ENCODE results near the gene TMEM132D.
"Not testable (repeated sequence)": the region's sequence is repeated elsewhere in the genome, so short reads cannot be mapped to it uniquely, and the experiment has no call there.

Gene TMEM132D

GRCh38 chr12:129202109-129202814 is 701.6 kb downstream of the TMEM132D start:
- in situ Hi-C loops (cut with MboI; ENCODE audit: low sequenced_read_pairs), result no loop called here

DNA sequence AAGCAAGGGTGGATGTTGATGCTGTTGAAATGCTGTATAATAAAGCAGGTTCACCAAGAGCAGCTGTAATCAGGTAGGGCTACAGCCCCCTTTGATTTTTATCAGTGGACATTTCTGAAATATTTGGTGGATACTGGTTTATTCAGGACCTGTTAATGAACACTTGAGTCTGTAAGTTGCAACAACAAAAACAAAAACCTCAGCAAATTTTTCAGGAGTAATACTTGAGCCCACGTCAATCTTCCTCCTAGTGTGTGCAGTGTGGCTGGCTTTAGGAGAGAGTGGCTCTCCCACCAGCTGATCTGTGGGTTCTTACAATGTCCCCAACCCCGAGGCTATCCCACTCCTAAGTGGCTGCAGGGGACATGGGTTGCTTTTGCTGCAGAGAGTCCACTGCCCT is 702.8 kb downstream of the TMEM132D start:
- in situ Hi-C loops (cut with MboI; ENCODE audit: low sequenced_read_pairs), result no loop called here

DNA sequence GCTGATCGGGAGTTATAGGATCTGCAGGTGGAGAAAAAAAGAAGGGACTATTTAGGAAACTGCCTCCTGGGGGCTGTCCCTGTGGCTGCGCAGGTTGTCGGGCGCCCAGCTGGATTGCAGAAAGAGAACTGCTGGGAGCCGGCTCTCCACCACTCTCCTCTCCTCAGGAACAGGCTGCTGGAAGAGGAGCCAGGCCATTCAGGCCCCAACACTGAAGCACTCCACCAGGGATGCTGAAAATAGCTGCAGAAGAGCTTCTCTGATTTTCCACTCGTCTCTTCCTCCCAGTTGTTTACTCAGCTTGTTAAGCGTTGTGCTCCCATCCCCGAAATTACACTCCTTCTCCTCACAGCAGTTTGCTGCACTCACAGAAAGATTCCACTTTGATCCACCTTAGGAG is 703.2 kb downstream of the TMEM132D start:
- in situ Hi-C loops (cut with MboI; ENCODE audit: low sequenced_read_pairs), result no loop called here

DNA sequence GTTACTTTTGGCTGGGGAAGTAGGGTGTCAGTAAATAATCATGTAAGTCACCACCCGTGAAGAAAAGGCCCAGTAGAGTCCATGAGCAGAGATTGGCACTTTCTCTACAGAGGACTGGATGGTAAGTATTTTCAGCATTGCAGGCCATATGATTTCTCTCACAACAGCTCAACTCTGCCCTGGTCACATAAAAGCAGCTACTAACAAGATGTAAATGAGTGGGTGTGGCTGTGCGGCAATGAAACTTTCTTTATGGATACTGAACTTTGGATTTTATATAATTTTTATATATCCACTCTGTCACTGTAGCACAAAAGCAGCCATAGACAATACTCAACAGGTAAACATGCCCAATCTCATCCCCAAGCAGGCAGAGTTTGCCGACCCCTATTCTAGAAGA is 706.9 kb downstream of the TMEM132D start:
- in situ Hi-C loops (cut with MboI; ENCODE audit: low sequenced_read_pairs), result no loop called here

DNA sequence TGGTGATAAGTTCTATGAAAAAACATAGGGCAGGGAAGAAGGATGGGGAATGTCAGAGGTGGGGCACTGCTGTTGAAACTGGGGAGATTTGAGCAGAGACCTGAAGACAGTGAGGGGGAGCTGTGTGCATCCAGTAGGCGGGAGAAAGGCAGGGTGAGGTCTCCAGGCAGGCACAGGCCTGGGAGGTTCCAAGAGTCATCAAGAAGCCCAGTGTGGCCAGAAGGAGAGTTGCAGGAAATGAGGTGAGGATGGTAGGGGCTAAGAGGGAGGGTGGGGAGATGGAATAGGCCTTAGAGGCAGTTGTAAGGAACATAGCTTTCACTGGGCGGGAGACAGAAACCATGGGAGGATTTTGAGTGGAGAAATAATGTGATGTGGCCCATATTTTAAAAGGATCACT is 708.7 kb downstream of the TMEM132D start:
- in situ Hi-C loops (cut with MboI; ENCODE audit: low sequenced_read_pairs), result no loop called here

DNA sequence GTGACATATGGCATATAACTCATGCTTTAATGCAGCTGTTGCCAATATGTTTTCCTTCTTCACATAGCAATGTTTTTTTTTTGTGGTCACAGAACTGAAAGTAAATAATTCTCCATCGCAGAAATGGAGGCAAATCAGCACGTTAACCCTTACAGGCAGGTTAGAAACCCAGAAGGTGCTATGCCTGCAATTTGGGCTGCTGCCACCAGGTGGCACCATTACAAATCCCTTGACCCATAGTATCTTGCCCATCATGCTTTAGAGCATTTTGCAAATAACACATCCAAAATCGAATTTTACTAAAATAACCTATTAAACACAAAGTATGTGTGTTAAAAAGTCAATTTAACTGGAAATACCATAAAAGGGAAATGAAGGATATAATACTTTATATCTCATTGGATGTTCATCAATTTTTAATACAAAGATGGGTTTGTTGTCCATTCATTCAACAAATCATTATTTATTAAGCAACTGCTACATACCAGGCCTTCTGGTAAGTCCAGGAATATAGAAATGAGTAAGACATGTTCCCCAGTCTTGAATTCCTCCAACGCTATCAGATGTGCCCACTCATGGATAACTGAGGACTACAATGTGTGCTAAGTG is 710.5 kb downstream of the TMEM132D start:
- in situ Hi-C loops (cut with MboI; ENCODE audit: low sequenced_read_pairs), result no loop called here

GRCh38 chr12:129190827-129191226 is 713.0 kb downstream of the TMEM132D start:
- in situ Hi-C loops (cut with MboI; ENCODE audit: low sequenced_read_pairs), result no loop called here

- in situ Hi-C loops (cut with MboI; ENCODE audit: low sequenced_read_pairs), result not testable (repeated sequence)
These were observed 713.9 kb downstream of the TMEM132D start for GRCh38 chr12:129189879-129190278.

GRCh38 chr12:129186952-129187351 is 716.9 kb downstream of the TMEM132D start:
- in situ Hi-C loops (cut with MboI; ENCODE audit: low sequenced_read_pairs), result no loop called here

- in situ Hi-C loops (cut with MboI; ENCODE audit: low sequenced_read_pairs), result no loop called here
These were observed 718.0 kb downstream of the TMEM132D start for GRCh38 chr12:129185855-129186254.

- in situ Hi-C loops (cut with MboI; ENCODE audit: low sequenced_read_pairs), result no loop called here
These were observed 719.5 kb downstream of the TMEM132D start for GRCh38 chr12:129184127-129184928.

- in situ Hi-C loops (cut with MboI; ENCODE audit: low sequenced_read_pairs), result no loop called here
These were observed 723.8 kb downstream of the TMEM132D start for GRCh38 chr12:129179941-129180553.

DNA sequence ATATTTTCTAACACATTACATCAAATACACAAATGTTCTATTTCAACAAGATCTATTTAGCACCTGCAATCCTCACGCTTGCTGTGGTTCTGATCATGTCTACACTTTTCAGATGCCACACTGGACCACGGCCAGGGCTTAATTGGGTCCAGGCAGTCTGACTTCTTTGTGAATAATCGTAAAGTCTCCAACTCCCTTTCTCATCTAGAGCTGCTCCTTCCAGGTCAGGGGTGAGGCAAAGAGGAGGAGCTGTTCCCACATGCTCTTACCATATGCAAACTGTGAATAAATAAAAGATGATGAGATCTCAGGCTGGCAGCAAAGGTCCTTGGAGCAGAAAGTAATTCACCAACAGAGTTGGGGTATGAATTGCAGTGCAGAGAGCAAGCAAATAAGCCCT is 733.9 kb downstream of the TMEM132D start:
- in situ Hi-C loops (cut with MboI; ENCODE audit: low sequenced_read_pairs), result no loop called here

DNA sequence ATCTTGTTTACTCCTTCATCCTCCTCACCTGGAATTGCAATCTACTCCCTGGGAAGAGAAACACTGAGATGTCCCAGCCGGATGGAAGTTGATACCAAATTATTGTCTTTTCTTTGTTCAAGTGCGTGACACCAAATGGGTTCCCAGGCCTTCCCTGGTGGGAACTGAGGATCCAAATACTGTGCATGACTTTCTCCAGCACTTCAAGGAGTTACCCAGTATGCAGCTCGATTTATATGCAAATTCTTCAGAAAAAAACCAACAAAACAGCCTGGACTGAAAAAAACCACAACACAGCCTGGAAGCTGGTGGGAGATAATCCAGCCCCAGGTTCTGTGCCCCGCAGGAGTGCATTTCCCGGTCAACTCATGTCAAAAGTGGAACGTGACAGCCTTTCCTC is 740.0 kb downstream of the TMEM132D start:
- in situ Hi-C loops (cut with MboI; ENCODE audit: low sequenced_read_pairs), result no loop called here

GRCh38 chr12:129163461-129163860 is 740.4 kb downstream of the TMEM132D start:
- in situ Hi-C loops (cut with MboI; ENCODE audit: low sequenced_read_pairs), result no loop called here

- in situ Hi-C loops (cut with MboI; ENCODE audit: low sequenced_read_pairs), result no loop called here
These were observed 741.0 kb downstream of the TMEM132D start for GRCh38 chr12:129162805-129163204.

DNA sequence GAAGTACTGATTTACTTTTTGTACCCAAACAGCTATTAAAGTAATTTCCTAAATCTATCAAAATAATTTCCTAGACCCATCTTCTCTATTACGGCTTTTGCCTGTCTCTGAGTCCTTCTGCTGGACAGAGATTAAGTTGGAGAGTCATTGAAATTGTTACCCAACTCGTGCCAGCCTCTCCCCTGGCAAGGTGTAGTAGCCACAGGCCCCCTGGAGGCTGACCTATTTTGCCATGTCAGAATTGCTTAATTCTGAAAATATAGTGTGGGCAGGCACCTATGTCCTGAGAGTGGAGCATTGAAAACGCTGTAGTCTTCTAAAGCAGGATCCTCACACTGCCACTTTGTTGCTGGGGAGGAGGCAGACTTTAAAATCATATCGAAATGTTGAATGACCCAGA is 742.3 kb downstream of the TMEM132D start:
- in situ Hi-C loops (cut with MboI; ENCODE audit: low sequenced_read_pairs), result no loop called here

- in situ Hi-C loops (cut with MboI; ENCODE audit: low sequenced_read_pairs), result no loop called here
These were observed 743.5 kb downstream of the TMEM132D start for GRCh38 chr12:129160282-129160681.

- in situ Hi-C loops (cut with MboI; ENCODE audit: low sequenced_read_pairs), result no loop called here
These were observed 751.3 kb downstream of the TMEM132D start for GRCh38 chr12:129152351-129153104.

GRCh38 chr12:129150721-129151120 is 753.1 kb downstream of the TMEM132D start:
- in situ Hi-C loops (cut with MboI; ENCODE audit: low sequenced_read_pairs), result no loop called here

DNA sequence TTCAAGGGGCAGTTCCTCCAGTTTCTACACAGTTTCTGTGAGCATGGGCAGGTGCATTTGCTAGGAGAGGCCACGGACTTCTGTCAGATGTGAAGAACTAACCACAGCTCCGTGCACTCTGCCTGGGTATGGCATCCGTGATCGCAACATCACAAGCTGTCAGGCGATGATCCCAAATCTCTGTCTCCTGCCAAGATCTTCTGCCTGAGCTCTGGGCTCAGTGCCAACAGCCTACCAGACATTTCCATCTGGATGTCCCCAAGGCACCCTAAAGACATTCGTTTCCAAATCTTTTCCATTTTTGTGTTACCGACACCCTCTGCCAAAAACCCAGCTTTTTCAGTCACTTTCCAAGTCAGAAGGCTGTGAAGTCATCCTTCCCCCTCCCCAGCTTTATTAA is 758.4 kb downstream of the TMEM132D start:
- in situ Hi-C loops (cut with MboI; ENCODE audit: low sequenced_read_pairs), result no loop called here

Measured in HL-60/S4 treated with phorbol 12-myristate 13-acetate at 8.2 ng/mL for 4 days and 3 days (cell line).